ENCODE results near the gene MRPL43. TPM values are rescaled to one million over a fixed set of nuclear protein-coding genes. Genes with fewer than 3 reads are reported as not detected.

MRPL43 gene
- total and polyA plus RNA-seq, 2 experiments from 2014 or later, result 60.4 to 126 TPM

DNA sequence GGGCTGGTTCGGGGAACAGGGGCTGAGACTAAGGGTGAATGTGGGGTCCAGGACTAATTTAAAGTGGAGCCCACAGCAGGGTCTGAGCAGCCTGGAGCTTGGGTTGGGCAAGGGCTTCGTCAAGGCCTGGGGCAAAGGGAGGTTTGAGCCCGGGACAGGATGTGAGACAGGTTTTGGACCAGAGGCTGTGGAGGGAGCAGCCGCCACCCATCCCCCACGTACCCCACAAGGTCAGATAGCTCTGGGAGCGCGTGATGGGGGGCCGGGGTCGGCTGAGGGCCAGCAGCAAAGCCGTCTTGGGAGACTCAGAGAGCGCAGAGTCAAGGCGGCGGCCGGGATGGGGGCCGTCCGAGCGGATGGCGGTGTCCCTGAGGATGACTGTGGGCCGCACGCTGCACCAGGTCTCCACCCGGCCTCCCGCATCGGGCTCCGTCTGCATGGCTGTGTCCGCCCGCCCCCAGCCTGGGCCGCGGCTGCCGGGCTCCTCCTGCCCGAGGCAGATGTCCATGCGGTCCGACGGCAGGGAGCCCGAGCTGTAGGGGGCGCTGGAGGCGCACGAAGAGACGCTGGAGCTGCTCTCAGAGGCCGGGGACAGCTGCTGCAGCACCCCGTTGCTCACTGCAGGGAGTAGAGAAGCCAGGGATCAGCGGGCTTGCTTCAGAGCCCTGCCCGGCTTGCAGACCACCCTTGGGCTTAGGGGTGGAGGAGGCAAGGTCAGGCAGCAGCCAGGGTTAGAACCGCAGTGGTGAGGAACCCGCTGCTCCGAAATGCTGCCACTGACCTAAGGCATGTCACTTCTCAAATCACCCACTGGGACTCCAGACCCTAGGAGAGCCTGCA lies 31.5 kb upstream of the MRPL43 start:
- H3K27me3 Mint-ChIP-seq (ENCODE audit: insufficient read depth, low read depth, poor library complexity), result peaks cover 57% of the 10 kb centered on the region
- ATAC-seq, result peak; percentile 88
- H3K27ac Mint-ChIP-seq, result no peak overlapping the region
- Histone ChIP-seq H3K27me3 (ENCODE audit: insufficient read depth) (peaks cover 61% of the 10 kb centered on the region), H3K36me3 (ENCODE audit: insufficient read depth) (no peaks in the 10 kb centered on the region), H4K20me1 (replicated peaks; ENCODE audit: insufficient read depth) (no peaks in the 10 kb centered on the region), H3K4me3 (peak overlapping the region; percentile 66), H2AFZ (peak overlapping the region; percentile 95), H3K79me2 (replicated peaks; ENCODE audit: insufficient read depth) (no peaks in the 10 kb centered on the region), H3K27ac (ENCODE audit: low read depth) (no peak overlapping the region), H3K4me1 (ENCODE audit: insufficient read depth) (peaks cover 12% of the 10 kb centered on the region; the same call in 1 of the 2 replicates), H3F3A (replicated peaks; ENCODE audit: low read depth) (no peaks in the 10 kb centered on the region), H3K9me2 (ENCODE audit: insufficient read depth) (no peaks in the 10 kb centered on the region), H3K4me2 (peak overlapping the region; percentile 83)
- DNase-seq (ENCODE audit: low spot score), result peak; percentile 92
- H3K9me3 Mint-ChIP-seq, result no peaks in the 10 kb centered on the region; the same call in 2 of the 3 replicates
- no peaks in the 10 kb centered on the region; the same call in 2 of the 3 replicates for H3K36me3 Mint-ChIP-seq (ENCODE audit: low read depth)
- TF ChIP-seq STAT1 (IDR thresholded peaks at IDR 0.05; ENCODE audit: unreplicated experiment) (no peak), EZH2 (IDR thresholded peaks at IDR 0.05; ENCODE audit: low read depth, unreplicated experiment) (peak; percentile 66), EZH2phosphoT487 (IDR thresholded peaks at IDR 0.05; ENCODE audit: unreplicated experiment) (no peak), CTCF (conservative IDR thresholded peaks at IDR 0.05; ENCODE audit: low read depth in 2 of 2) (peak; percentile 67 to 92)
- TF ChIP-seq, protein P1, sequence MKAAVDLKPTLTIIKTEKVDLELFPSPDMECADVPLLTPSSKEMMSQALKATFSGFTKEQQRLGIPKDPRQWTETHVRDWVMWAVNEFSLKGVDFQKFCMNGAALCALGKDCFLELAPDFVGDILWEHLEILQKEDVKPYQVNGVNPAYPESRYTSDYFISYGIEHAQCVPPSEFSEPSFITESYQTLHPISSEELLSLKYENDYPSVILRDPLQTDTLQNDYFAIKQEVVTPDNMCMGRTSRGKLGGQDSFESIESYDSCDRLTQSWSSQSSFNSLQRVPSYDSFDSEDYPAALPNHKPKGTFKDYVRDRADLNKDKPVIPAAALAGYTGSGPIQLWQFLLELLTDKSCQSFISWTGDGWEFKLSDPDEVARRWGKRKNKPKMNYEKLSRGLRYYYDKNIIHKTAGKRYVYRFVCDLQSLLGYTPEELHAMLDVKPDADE (IDR thresholded peaks at IDR 0.05), result no peak
- H3K4me1 Mint-ChIP-seq, result peaks cover 8% of the 10 kb centered on the region
- peak overlapping the region; percentile 69 for H3K4me3 Mint-ChIP-seq

DNA sequence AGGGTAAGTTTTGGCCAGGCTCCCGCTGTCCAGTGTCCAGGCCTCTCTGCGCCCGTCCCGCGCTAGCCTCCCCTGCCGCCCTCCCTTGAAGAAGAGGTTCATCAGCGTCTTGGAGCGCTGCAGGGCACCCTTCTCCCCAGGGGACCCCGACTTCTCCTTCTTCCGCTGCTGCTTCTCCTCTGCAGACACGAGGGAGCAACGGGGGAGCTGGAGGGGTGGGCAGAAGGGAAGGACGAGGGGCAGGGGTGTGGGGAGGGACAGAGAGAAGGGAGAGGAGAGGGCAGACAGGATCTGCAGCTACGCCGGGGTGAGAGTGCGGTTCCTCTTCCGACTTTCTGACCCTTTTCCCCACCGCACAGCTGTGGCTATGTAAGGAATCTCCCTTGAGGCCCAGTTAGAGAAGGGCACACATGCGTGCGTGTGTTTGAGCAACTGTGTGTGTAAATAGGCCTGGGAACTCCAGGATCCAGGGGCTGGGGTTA lies 30.9 kb upstream of the MRPL43 start:
- Histone ChIP-seq H3K27ac (ENCODE audit: low read depth) (no peak overlapping the region), H2AFZ (peak overlapping the region; percentile 95), H3K79me2 (replicated peaks; ENCODE audit: insufficient read depth) (no peaks in the 10 kb centered on the region), H3K4me3 (peak overlapping the region; percentile 66), H3K36me3 (ENCODE audit: insufficient read depth) (no peaks in the 10 kb centered on the region), H3K27me3 (ENCODE audit: insufficient read depth) (peaks cover 61% of the 10 kb centered on the region), H3K9me2 (ENCODE audit: insufficient read depth) (no peaks in the 10 kb centered on the region), H4K20me1 (replicated peaks; ENCODE audit: insufficient read depth) (no peaks in the 10 kb centered on the region), H3K4me1 (ENCODE audit: insufficient read depth) (peaks cover 13% of the 10 kb centered on the region; the same call in 1 of the 2 replicates), H3K4me2 (peak overlapping the region; percentile 83), H3F3A (replicated peaks; ENCODE audit: low read depth) (no peaks in the 10 kb centered on the region)
- ATAC-seq (peak; percentile 58), DNase-seq (ENCODE audit: low spot score) (peak; percentile 86)
- H3K4me1 Mint-ChIP-seq, result peaks cover 12% of the 10 kb centered on the region
- H3K36me3 Mint-ChIP-seq (ENCODE audit: low read depth), result no peaks in the 10 kb centered on the region; the same call in 2 of the 3 replicates
- H3K4me3 Mint-ChIP-seq, result peak overlapping the region; percentile 69
- peaks cover 60% of the 10 kb centered on the region for H3K27me3 Mint-ChIP-seq (ENCODE audit: insufficient read depth, low read depth, poor library complexity)
- no peak overlapping the region for H3K27ac Mint-ChIP-seq
- no peaks in the 10 kb centered on the region; the same call in 2 of the 3 replicates for H3K9me3 Mint-ChIP-seq
- TF ChIP-seq POLR2AphosphoS5 (IDR thresholded peaks at IDR 0.05; ENCODE audit: low read depth), result no peak
- no peak for TF ChIP-seq CTCF (conservative IDR thresholded peaks at IDR 0.05; ENCODE audit: low read depth in 2 of 2)
- no peak for TF ChIP-seq CREB1 (CRISPR knock-in tag; IDR thresholded peaks at IDR 0.05; ENCODE audit: low read depth)
- no peak for TF ChIP-seq ZNF462 (CRISPR knock-in tag; IDR thresholded peaks at IDR 0.05)
